SK-N-SH treated with all-trans-retinoic acid at 6 μM for 48 hours (cell line): ENCODE results near the gene ARL11.

Experiments
- GLIS3 ChIP-seq: fragments of 250-450 bp; sonication (Bioruptor Pico); IDR thresholded peaks from 2 replicates; pipeline ENCODE4 v1.5.0; 2020; ENCODE audit warnings: mild to moderate bottlenecking, moderate library complexity
- ISL1 ChIP-seq: fragments of 250-450 bp; sonication (Bioruptor Pico); IDR thresholded peaks from 2 replicates; pipeline ENCODE4 v2.1.2; 2022; ENCODE audit warnings: mild to moderate bottlenecking, moderate library complexity
- OSR1 ChIP-seq: fragments of 250-450 bp; sonication (Bioruptor Pico); IDR thresholded peaks from 2 replicates; pipeline ENCODE4 v1.8.0; 2022; ENCODE audit warnings: moderate library complexity, mild to moderate bottlenecking, inconsistent platforms
- PPARA ChIP-seq: fragments of 250-450 bp; sonication (Bioruptor Pico); IDR thresholded peaks from 2 replicates; pipeline ENCODE4 v1.5.0; 2020; ENCODE audit warnings: mild to moderate bottlenecking, borderline replicate concordance
- SNAI2 ChIP-seq: fragments of 250-450 bp; sonication (Bioruptor Pico); IDR thresholded peaks from 2 replicates; pipeline ENCODE4 v1.5.0; 2020; ENCODE audit warnings: mild to moderate bottlenecking, moderate library complexity
- ZFP3 ChIP-seq: fragments of 250-450 bp; sonication (Bioruptor Pico); IDR thresholded peaks from 2 replicates; pipeline ENCODE4 v1.5.0; 2020; ENCODE audit warnings: mild to moderate bottlenecking, moderate library complexity
- ZNF70 ChIP-seq: fragments of 450-650 bp; formaldehyde crosslinking; IDR thresholded peaks from 2 replicates; pipeline ENCODE4 v1.5.0; 2020; ENCODE audit warnings: mild to moderate bottlenecking, moderate library complexity
- TF ChIP-seq, protein P1 (sequence below): fragments of 250-450 bp; sonication (Bioruptor Pico); IDR thresholded peaks from 2 replicates; pipeline ENCODE4 v1.8.0; 2020; ENCODE audit warnings: mild to moderate bottlenecking, moderate library complexity, borderline replicate concordance

DNA sequence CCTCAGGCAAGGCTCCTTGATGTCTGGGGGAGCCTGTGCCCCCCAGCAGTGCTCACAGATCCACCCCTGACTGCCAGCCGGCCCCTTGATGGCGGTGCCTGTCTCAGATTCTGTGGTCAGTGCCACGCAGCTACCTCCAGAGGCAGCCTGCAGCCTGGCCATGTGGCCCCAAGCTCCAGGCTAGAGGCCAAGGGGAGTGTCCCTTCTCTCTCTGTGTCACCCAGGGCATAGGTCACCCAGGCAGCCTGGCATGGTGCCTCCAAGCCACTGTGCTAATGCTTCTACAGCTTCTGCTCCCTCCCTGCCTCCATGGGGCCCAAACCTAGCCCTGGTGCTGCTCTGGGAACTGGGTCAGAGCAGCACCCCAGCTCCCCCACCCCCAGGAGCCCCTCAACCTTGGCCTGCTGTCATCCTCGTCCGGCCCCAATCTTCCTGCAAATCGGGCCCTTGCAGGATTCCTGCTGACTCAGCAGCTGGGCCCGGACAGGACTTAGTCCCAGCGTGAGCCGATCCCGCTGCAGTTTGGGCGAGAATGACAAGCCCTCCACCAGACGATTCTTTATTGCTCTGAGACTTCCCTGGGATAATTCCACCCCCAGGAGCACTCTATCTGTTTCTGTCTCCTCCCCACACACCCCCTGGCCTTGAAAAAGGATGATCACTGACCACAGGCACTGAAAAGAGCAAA, 2.8 kb upstream of the ARL11 start:
- TF ChIP-seq SNAI2 (no peak), GLIS3 (CRISPR knock-in tag) (no peak), ZFP3 (CRISPR knock-in tag) (no peak), ZNF70 (no peak), OSR1 (no peak), ISL1 (no peak), PPARA (CRISPR knock-in tag) (no peak)
- TF ChIP-seq, protein P1, sequence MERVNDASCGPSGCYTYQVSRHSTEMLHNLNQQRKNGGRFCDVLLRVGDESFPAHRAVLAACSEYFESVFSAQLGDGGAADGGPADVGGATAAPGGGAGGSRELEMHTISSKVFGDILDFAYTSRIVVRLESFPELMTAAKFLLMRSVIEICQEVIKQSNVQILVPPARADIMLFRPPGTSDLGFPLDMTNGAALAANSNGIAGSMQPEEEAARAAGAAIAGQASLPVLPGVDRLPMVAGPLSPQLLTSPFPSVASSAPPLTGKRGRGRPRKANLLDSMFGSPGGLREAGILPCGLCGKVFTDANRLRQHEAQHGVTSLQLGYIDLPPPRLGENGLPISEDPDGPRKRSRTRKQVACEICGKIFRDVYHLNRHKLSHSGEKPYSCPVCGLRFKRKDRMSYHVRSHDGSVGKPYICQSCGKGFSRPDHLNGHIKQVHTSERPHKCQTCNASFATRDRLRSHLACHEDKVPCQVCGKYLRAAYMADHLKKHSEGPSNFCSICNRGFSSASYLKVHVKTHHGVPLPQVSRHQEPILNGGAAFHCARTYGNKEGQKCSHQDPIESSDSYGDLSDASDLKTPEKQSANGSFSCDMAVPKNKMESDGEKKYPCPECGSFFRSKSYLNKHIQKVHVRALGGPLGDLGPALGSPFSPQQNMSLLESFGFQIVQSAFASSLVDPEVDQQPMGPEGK (CRISPR knock-in tag): no peak
